ENCODE measurements around the gene ARFGAP2. TPM values are rescaled to one million over a fixed set of nuclear protein-coding genes. Genes with fewer than 3 reads are reported as not detected.
A peak's percentile ranks its signal among the peaks of the same experiment; 100 is the strongest.

ARFGAP2 gene
- total RNA-seq, 8 experiments from 2014 or later = 51.8 to 114 (median 66.5) TPM

GRCh38 chr11:47177229-47177845 lies 658 bp upstream of the ARFGAP2 start:
- H3K27ac ChIP-seq = peak overlapping the region; percentile 88 to 93
- H3K4me1 ChIP-seq (replicated peaks in 1 of 2) = peaks cover 12 to 15% of the 10 kb centered on the region in 2 donors
- in situ Hi-C loops (cut with MboI; ENCODE audit: low pct_unique_long_range_greater_than_20kb in 2 of 9, low sequenced_read_pairs in 9 of 9, unreplicated experiment in 9 of 9) = no loop called here
- peak overlapping the region; percentile 81 to 95 (median 88) for H3K4me3 ChIP-seq
- peak; percentile 43 to 70 (median 63) for ATAC-seq (replicated peaks in 6 of 8)
- 0% methylated on average over 1 to 4 of the region's 21 CpGs; no CpG with 5 or more reads in 7 of the 10 experiments for WGBS, 10 experiments

- 0 to 90% (median 28%) methylated on average over 1 to 11 of the region's 14 CpGs; no CpG with 5 or more reads in 2 of the 10 experiments for WGBS, 10 experiments
- no peak for ATAC-seq (replicated peaks in 6 of 8)
- in situ Hi-C loops (cut with MboI; ENCODE audit: low pct_unique_long_range_greater_than_20kb in 2 of 9, low sequenced_read_pairs in 9 of 9, unreplicated experiment in 9 of 9) = no loop called here
- peak overlapping the region; percentile 90 to 96 for H3K27ac ChIP-seq
- peaks cover 12 to 15% of the 10 kb centered on the region in 2 donors for H3K4me1 ChIP-seq (replicated peaks in 1 of 2)
- H3K4me3 ChIP-seq = peak overlapping the region; percentile 81 to 95 (median 88)
Measured at GRCh38 chr11:47175746-47176327, 842 bp downstream of the ARFGAP2 start.

GRCh38 chr11:47172740-47173336 lies 3.8 kb downstream of the ARFGAP2 start:
- Histone ChIP-seq H3K27ac (no peak overlapping the region), H3K4me3 (no peak overlapping the region), H3K4me1 (replicated peaks in 1 of 2) (peaks cover 9 to 10% of the 10 kb centered on the region in 2 donors)
- in situ Hi-C loops (cut with MboI; ENCODE audit: low pct_unique_long_range_greater_than_20kb in 2 of 9, low sequenced_read_pairs in 9 of 9, unreplicated experiment in 9 of 9) = loop anchor here in 3 of 9 experiments (25.0 kb wide), 1 partner anchor 286 kb away; no protein-coding TSS in a partner anchor
- ATAC-seq (replicated peaks in 6 of 8) = no peak
- 50 to 82% (median 77%) methylated on average over 1 to 5 of the region's 6 CpGs; no CpG with 5 or more reads in 6 of the 10 experiments for WGBS, 10 experiments

GRCh38 chr11:47171856-47172255 lies 4.8 kb downstream of the ARFGAP2 start:
- Histone ChIP-seq H3K27ac (no peak overlapping the region), H3K4me1 (replicated peaks in 1 of 2) (peaks cover 5 to 6% of the 10 kb centered on the region in 2 donors), H3K4me3 (no peak overlapping the region)
- ATAC-seq (replicated peaks in 6 of 8) = no peak
- in situ Hi-C loops (cut with MboI; ENCODE audit: low pct_unique_long_range_greater_than_20kb in 2 of 9, low sequenced_read_pairs in 9 of 9, unreplicated experiment in 9 of 9) = loop anchor here in 3 of 9 experiments (25.0 kb wide), 1 partner anchor 285 kb away; no protein-coding TSS in a partner anchor
- WGBS, 10 experiments = 39 to 100% (median 94%) methylated on average over 1 to 5 of the region's 8 CpGs; no CpG with 5 or more reads in 6 of the 10 experiments

GRCh38 chr11:47171061-47171838 lies 5.4 kb downstream of the ARFGAP2 start:
- 74 to 100% (median 93%) methylated on average over 1 to 10 of the region's 16 CpGs; no CpG with 5 or more reads in 1 of the 10 experiments for WGBS, 10 experiments
- Histone ChIP-seq H3K27ac (no peak overlapping the region), H3K4me1 (replicated peaks in 1 of 2) (peaks cover 5 to 6% of the 10 kb centered on the region in 2 donors), H3K4me3 (no peak overlapping the region)
- no peak for ATAC-seq (replicated peaks in 6 of 8)
- in situ Hi-C loops (cut with MboI; ENCODE audit: low pct_unique_long_range_greater_than_20kb in 2 of 9, low sequenced_read_pairs in 9 of 9, unreplicated experiment in 9 of 9) = loop anchor here in 3 of 9 experiments (25.0 kb wide), 1 partner anchor 284 kb away; no protein-coding TSS in a partner anchor

GRCh38 chr11:47166368-47166767 lies 10.3 kb downstream of the ARFGAP2 start:
- no peak for ATAC-seq (replicated peaks in 6 of 8)
- in situ Hi-C loops (cut with MboI; ENCODE audit: low pct_unique_long_range_greater_than_20kb in 2 of 9, low sequenced_read_pairs in 9 of 9, unreplicated experiment in 9 of 9) = loop anchor here in 3 of 9 experiments (25.0 kb wide), 1 partner anchor 279 kb away; no protein-coding TSS in a partner anchor
- Histone ChIP-seq H3K4me1 (replicated peaks in 1 of 2) (no peaks in the 10 kb centered on the region), H3K27ac (no peak overlapping the region), H3K4me3 (no peak overlapping the region)
- WGBS, 10 experiments = 100% methylated on average over 2 of the region's 5 CpGs; no CpG with 5 or more reads in 9 of the 10 experiments

GRCh38 chr11:47165253-47165840 lies 11.3 kb downstream of the ARFGAP2 start:
- 70 to 100% (median 87%) methylated on average over 1 to 6 of the region's 16 CpGs; no CpG with 5 or more reads in 3 of the 10 experiments for WGBS, 10 experiments
- in situ Hi-C loops (cut with MboI; ENCODE audit: low pct_unique_long_range_greater_than_20kb in 2 of 9, low sequenced_read_pairs in 9 of 9, unreplicated experiment in 9 of 9) = loop anchor here in 3 of 9 experiments (25.0 kb wide), 1 partner anchor 278 kb away; no protein-coding TSS in a partner anchor
- Histone ChIP-seq H3K27ac (no peak overlapping the region), H3K4me3 (no peak overlapping the region), H3K4me1 (replicated peaks in 1 of 2) (no peaks in the 10 kb centered on the region)
- no peak for ATAC-seq (replicated peaks in 6 of 8)

GRCh38 chr11:47164321-47164720 lies 12.4 kb downstream of the ARFGAP2 start:
- ATAC-seq (replicated peaks in 6 of 8) = peak in 1 of 8 experiments; percentile 5
- WGBS, 10 experiments = 63 to 100% (median 80%) methylated on average over 1 to 3 of the region's 4 CpGs; no CpG with 5 or more reads in 7 of the 10 experiments
- no peak overlapping the region for H3K27ac ChIP-seq
- in situ Hi-C loops (cut with MboI; ENCODE audit: low pct_unique_long_range_greater_than_20kb in 2 of 9, low sequenced_read_pairs in 9 of 9, unreplicated experiment in 9 of 9) = loop anchor here in 3 of 9 experiments (25.0 kb wide), 1 partner anchor 277 kb away; no protein-coding TSS in a partner anchor
- no peak overlapping the region for H3K4me3 ChIP-seq
- H3K4me1 ChIP-seq (replicated peaks in 1 of 2) = no peaks in the 10 kb centered on the region

GRCh38 chr11:47163898-47164297 lies 12.8 kb downstream of the ARFGAP2 start:
- Histone ChIP-seq H3K4me1 (replicated peaks in 1 of 2) (no peaks in the 10 kb centered on the region), H3K4me3 (no peak overlapping the region), H3K27ac (no peak overlapping the region)
- in situ Hi-C loops (cut with MboI; ENCODE audit: low pct_unique_long_range_greater_than_20kb in 2 of 9, low sequenced_read_pairs in 9 of 9, unreplicated experiment in 9 of 9) = loop anchor here in 3 of 9 experiments (25.0 kb wide), 1 partner anchor 277 kb away; no protein-coding TSS in a partner anchor
- 80 to 92% (median 85%) methylated on average over 2 to 7 of the region's 15 CpGs; no CpG with 5 or more reads in 6 of the 10 experiments for WGBS, 10 experiments
- ATAC-seq (replicated peaks in 6 of 8) = no peak

- ATAC-seq (replicated peaks in 6 of 8) = no peak
- in situ Hi-C loops (cut with MboI; ENCODE audit: low pct_unique_long_range_greater_than_20kb in 2 of 9, low sequenced_read_pairs in 9 of 9, unreplicated experiment in 9 of 9) = loop anchor here in 3 of 9 experiments (25.0 kb wide), 1 partner anchor 276 kb away; no protein-coding TSS in a partner anchor
Measured at GRCh38 chr11:47163193-47163592, 13.5 kb downstream of the ARFGAP2 start.

GRCh38 chr11:47162426-47162825 lies 14.3 kb downstream of the ARFGAP2 start:
- 37 to 100% (median 100%) methylated on average over 1 to 3 of the region's 5 CpGs; no CpG with 5 or more reads in 4 of the 10 experiments for WGBS, 10 experiments
- Histone ChIP-seq H3K4me1 (replicated peaks in 1 of 2) (no peaks in the 10 kb centered on the region), H3K4me3 (no peak overlapping the region), H3K27ac (no peak overlapping the region)
- ATAC-seq (replicated peaks in 6 of 8) = peak in 1 of 8 experiments; percentile 4
- in situ Hi-C loops (cut with MboI; ENCODE audit: low pct_unique_long_range_greater_than_20kb in 2 of 9, low sequenced_read_pairs in 9 of 9, unreplicated experiment in 9 of 9) = loop anchor here in 3 of 9 experiments (25.0 kb wide), 1 partner anchor 275 kb away; no protein-coding TSS in a partner anchor

More at GRCh38 chr11:47163193-47163592, 13.5 kb downstream of the ARFGAP2 start:
- Histone ChIP-seq H3K27ac (no peak overlapping the region), H3K4me3 (no peak overlapping the region), H3K4me1 (replicated peaks in 1 of 2) (no peaks in the 10 kb centered on the region)
- 0 to 100% (median 67%) methylated on average over 1 to 2 of the region's 3 CpGs; no CpG with 5 or more reads in 3 of the 10 experiments for WGBS, 10 experiments

Measured in motor neuron (in vitro differentiated cells).